ENCODE data around the gene TAGAP.

Gene TAGAP

GRCh38 chr6:159056432-159056831 is 11.6 kb upstream of the TAGAP start:
- TF ChIP-seq TOX (CRISPR knock-in tag; IDR thresholded peaks at IDR 0.05; ENCODE audit: borderline replicate concordance): no peak
- no peak for TF ChIP-seq ZFP3 (CRISPR knock-in tag; IDR thresholded peaks at IDR 0.05)
- no peak for ATAC-seq

GRCh38 chr6:159056003-159056402 is 11.2 kb upstream of the TAGAP start:
- TF ChIP-seq BACH2 (CRISPR knock-in tag; IDR thresholded peaks at IDR 0.05; ENCODE audit: borderline replicate concordance) (no peak), ZNF565 (CRISPR knock-in tag; conservative IDR thresholded peaks at IDR 0.05; ENCODE audit: low read depth) (no peak), ZC3H10 (CRISPR knock-in tag; IDR thresholded peaks at IDR 0.05) (no peak), ZFP30 (CRISPR knock-in tag; IDR thresholded peaks at IDR 0.05) (no peak), ZNF70 (CRISPR knock-in tag; IDR thresholded peaks at IDR 0.05) (no peak), TOX (CRISPR knock-in tag; IDR thresholded peaks at IDR 0.05; ENCODE audit: borderline replicate concordance) (no peak), SNAI2 (CRISPR knock-in tag; IDR thresholded peaks at IDR 0.05) (no peak), TCF4 (CRISPR knock-in tag; IDR thresholded peaks at IDR 0.05; ENCODE audit: borderline replicate concordance) (no peak), OSR1 (CRISPR knock-in tag; IDR thresholded peaks at IDR 0.05) (no peak), ISL1 (CRISPR knock-in tag; IDR thresholded peaks at IDR 0.05) (no peak)
- no peak for ATAC-seq

- TF ChIP-seq ISL1 (CRISPR knock-in tag; IDR thresholded peaks at IDR 0.05) (no peak), OSR1 (CRISPR knock-in tag; IDR thresholded peaks at IDR 0.05) (no peak), PPARA (CRISPR knock-in tag; IDR thresholded peaks at IDR 0.05; ENCODE audit: borderline replicate concordance) (no peak), TCF4 (CRISPR knock-in tag; IDR thresholded peaks at IDR 0.05; ENCODE audit: borderline replicate concordance) (no peak), SNAI2 (CRISPR knock-in tag; IDR thresholded peaks at IDR 0.05) (no peak), ZFP30 (CRISPR knock-in tag; IDR thresholded peaks at IDR 0.05) (no peak), POU6F1 (CRISPR knock-in tag; IDR thresholded peaks at IDR 0.05; ENCODE audit: borderline replicate concordance, low read depth) (no peak), ZNF8 (CRISPR knock-in tag; IDR thresholded peaks at IDR 0.05) (no peak), BACH2 (CRISPR knock-in tag; IDR thresholded peaks at IDR 0.05; ENCODE audit: borderline replicate concordance) (no peak), ZNF565 (CRISPR knock-in tag; conservative IDR thresholded peaks at IDR 0.05; ENCODE audit: low read depth) (no peak), ZC3H10 (CRISPR knock-in tag; IDR thresholded peaks at IDR 0.05) (no peak), CREB5 (CRISPR knock-in tag; IDR thresholded peaks at IDR 0.05; ENCODE audit: low read depth) (no peak), RARB (CRISPR knock-in tag; IDR thresholded peaks at IDR 0.05) (no peak), ZFP3 (CRISPR knock-in tag; IDR thresholded peaks at IDR 0.05) (no peak)
- no peak for ATAC-seq
Observed at GRCh38 chr6:159053781-159054398, 9.1 kb upstream of the TAGAP start.

GRCh38 chr6:159052720-159053119 is 7.9 kb upstream of the TAGAP start:
- no peak for TF ChIP-seq BACH2 (CRISPR knock-in tag; IDR thresholded peaks at IDR 0.05; ENCODE audit: borderline replicate concordance)
- TF ChIP-seq ESRRG (CRISPR knock-in tag; IDR thresholded peaks at IDR 0.05): no peak
- TF ChIP-seq OSR1 (CRISPR knock-in tag; IDR thresholded peaks at IDR 0.05): no peak
- no peak for TF ChIP-seq ISL1 (CRISPR knock-in tag; IDR thresholded peaks at IDR 0.05)
- no peak for TF ChIP-seq TCF4 (CRISPR knock-in tag; IDR thresholded peaks at IDR 0.05; ENCODE audit: borderline replicate concordance)
- no peak for TF ChIP-seq RARB (CRISPR knock-in tag; IDR thresholded peaks at IDR 0.05)
- TF ChIP-seq CREB5 (CRISPR knock-in tag; IDR thresholded peaks at IDR 0.05; ENCODE audit: low read depth): no peak
- TF ChIP-seq PATZ1 (CRISPR knock-in tag; IDR thresholded peaks at IDR 0.05; ENCODE audit: borderline replicate concordance): no peak
- TF ChIP-seq PPARA (CRISPR knock-in tag; IDR thresholded peaks at IDR 0.05; ENCODE audit: borderline replicate concordance): no peak
- TF ChIP-seq SNAI2 (CRISPR knock-in tag; IDR thresholded peaks at IDR 0.05): no peak
- no peak for TF ChIP-seq ZFP30 (CRISPR knock-in tag; IDR thresholded peaks at IDR 0.05)
- no peak for TF ChIP-seq ZNF70 (CRISPR knock-in tag; IDR thresholded peaks at IDR 0.05)
- TF ChIP-seq ARNTL (CRISPR knock-in tag; IDR thresholded peaks at IDR 0.05; ENCODE audit: borderline replicate concordance, low read depth): no peak
- no peak for ATAC-seq

All from SK-N-SH treated with all-trans-retinoic acid at 6 μM for 48 hours (cell line).